Stimulated activated CD4-positive, alpha-beta T cell treated with anti-CD3 and anti-CD28 coated beads, Interleukin-12 subunit alpha, Interleukin-12 subunit beta, amount 100 ng/mL, for 24 hours (primary cell): Measurements from ENCODE around the gene ELAVL3.

Source experiments
- DNase-seq, 2 experiments: peaks; one replicate each; pipeline ENCODE4 v3.0.0-alpha.2; 2020; ENCODE audit warnings: low read depth in 2 of 2

The ELAVL3 gene

GRCh38 chr19:11480715-11481533 is at the start of gene ELAVL3:
Gene ELAVL3 (minus strand): TSS chr19:11481046. CDS start chr19:11480608, 438 bp downstream.
- DNase-seq, result no peak

DNA sequence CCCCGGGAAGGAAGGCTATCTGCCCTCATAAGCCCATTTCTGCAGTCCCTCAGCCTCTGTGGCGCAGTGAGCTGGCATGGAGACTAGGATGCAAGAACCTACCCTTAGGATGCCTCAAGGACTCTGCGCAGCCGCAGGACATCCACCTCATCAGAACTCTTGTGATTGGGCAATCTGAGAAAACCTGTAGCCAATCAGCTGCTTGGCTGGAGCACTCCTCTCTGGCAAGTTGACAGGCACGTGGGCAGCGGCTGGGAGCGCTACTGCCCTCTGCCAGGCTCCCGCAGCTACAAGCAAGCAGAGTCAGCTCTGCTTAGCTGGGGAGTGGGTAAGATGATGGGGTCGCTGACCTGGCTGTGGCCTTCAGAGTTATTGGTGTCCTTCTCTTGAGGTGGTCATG is 49.6 kb upstream of the ELAVL3 start:
- DNase-seq, result peak in 1 of 2 experiments; percentile 38

- peak; percentile 85 to 93 for DNase-seq
Observed at GRCh38 chr19:11528551-11529341, 47.9 kb upstream of the ELAVL3 start, which contains the start of gene ECSIT. Gene ECSIT (minus strand): TSS chr19:11529134. CDS start chr19:11519170, 9,964 bp downstream.

DNA sequence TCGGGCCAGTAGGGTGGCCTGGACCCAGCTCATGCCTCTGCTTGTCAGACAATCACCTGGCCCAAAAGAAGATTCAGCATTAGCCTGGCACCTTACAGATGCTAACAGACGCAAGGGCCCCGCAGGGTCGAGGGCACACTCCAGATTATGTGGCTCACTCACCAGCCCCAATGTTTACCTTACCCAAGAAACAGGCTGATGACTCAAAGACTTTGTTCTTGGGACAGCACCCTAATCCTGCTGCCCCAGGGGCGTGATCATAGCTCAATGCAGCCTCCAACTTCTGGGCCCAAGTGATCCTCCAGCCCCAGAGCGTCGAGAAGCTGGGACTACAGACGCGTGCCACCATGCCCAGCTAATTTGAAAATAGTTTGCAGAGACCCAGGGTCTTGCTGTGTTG is 38.3 kb upstream of the ELAVL3 start:
- no peak for DNase-seq

DNA sequence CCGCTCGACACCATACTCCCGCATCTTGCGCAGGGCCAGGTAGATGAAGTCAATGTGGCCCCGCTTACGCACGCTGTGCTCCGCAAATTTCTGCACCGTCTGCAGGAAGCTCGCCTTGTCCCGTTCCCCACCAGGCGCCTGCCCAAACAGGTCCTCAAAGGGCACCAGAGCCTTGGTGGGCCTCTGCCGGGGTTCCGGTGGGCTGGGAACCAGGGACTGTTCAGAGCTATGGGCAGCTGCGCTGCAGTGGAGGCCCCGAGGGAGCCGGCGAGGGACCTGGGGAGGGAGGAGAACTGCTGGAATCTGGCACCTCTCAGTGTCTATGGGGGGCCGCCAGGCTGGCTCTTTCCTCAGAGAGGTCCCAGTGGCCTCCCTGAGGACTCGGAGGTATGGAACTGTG is 33.1 kb upstream of the ELAVL3 start:
- no peak for DNase-seq

- no peak for DNase-seq
Observed at GRCh38 chr19:11510444-11510843, 29.6 kb upstream of the ELAVL3 start.

DNA sequence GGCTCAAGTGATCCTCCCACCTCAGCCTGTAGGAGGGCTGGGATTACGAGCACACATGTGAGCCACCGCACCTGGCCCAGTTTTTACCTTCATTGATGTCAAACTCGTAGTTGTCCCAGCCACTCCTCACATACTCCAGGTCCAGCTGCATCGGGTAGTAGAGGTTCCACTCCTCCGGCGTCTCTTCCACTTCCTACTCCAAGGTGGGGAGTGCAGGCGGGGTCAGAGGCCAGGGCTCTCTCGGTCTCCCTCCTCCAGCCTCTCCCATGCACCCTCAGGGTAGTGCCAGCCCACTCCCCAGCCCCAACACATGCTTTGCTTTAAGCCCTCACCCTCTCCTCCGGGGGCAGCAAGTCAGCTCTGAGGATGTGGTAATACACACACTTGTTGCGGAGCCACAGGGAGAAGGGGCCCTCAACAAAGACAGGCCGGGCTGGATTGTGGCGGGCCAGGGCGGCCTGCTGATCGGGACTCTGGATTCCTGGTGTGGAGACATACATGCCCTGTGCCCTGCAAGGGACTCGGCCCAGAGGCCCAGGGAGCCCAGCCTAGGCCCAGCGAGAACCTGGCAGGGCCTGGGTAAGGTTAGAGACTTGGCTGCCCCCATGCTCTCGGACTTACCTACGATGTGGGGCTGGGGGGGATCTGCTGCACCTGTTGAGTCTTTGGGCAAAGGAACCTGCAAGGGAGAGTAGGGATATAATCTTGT is 26.7 kb upstream of the ELAVL3 start:
- no peak for DNase-seq

DNA sequence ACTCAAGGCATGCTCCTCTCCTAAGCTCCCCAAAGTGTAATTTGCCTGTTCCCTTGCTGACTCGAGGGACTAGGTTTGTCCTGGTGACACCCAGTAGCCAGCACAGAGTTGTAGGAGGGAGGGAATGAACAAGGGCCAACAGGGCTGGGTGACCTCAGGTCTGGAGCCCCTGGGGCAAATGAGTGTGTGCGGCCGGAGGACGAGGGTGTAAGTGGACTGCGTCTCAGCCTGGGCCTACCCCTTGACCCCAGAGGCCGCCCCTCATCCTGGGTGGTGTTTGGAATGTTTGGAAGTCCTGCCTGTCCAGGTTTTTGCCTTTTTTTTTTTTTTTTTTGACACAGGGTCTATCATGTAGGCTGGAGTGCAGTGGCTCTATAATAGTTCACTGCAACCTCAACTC is 26.1 kb upstream of the ELAVL3 start:
- no peak for DNase-seq

DNA sequence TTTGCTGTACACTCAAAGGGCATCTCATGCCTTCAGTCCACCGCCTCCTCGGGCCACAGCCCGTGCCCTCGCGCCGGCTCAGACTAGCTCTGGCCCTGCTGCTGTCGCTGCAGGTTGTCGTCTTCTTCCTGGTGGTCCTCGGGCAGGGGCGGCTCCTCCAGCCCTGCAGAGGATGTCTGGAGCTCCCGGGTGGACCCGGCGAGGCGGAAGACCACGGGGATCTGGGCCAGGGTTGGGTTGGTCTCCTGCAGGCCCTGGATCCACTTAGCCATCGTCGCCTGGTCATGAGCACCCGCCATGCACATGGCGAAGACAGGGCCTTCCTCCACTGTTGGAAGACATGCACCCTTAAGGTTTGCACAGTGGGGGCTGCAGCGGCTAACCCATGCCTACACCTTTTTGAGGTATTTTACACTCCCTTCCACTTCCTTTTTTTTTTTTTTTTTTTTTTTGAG is 25.3 kb upstream of the ELAVL3 start:
- peak in 1 of 2 experiments; percentile 23 for DNase-seq

DNA sequence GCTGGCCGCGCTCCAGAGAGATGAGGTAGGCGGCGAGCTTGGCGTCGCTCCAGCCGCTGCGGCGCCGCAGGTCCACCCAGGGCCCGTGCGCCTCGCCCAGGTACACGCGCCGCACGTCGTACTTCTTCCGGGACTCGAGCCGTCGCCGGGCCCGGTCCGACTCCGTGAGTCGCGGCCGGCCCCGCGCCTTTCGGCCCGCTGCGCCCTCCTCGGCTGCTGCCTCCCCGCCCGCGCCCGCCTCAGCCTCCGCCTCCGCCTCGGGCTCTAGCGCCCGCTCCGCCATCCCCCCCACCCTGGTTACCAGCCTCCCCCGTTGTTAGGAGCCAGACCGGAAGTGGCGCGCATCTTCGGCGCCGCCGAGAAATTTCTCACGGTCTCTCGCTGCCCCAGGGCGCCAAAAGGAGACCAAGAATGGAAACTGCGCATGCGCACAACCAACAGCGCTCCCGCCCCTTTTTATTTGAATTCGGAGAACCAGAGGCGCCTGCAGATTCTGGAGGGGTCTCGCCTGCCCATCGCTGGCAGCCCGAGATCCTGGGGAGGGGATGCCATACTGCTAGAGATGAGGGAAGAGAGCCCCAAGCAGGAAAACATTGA is 24.8 kb upstream of the ELAVL3 start, which contains the start of gene ZNF653:
Gene ZNF653 (minus strand): TSS at position 336 of the 597 bp plus-strand sequence. CDS start 53 bp downstream, at position 283.
- DNase-seq, result peak; percentile 91 to 92

GRCh38 chr19:11505032-11505503 is 24.2 kb upstream of the ELAVL3 start:
- peak; percentile 92 to 99 for DNase-seq

DNA sequence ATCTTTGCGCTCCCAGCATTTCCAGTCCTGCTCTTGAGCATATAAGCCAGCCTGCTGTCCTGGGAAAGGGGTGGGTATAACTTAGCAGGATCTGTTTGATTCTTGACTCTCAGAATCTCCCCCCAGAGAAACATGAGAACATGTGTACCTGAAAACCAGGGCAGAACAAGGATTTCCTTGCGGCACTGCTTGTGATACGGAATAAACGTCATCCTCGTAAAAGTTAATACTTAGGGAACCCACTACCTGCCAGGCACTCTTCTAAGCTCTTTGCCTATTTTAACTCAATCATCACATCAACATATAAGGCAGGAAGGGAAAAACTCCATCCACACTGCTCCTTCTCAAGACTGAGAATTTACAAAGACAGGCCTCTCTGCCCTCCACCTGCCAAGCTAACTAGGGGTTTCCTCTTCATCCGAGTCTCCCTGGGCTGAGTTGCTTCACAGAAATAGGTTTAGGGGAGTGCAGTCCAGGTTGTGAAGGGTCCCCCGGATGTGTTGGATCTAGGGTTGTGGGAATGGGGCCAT is 23.7 kb upstream of the ELAVL3 start:
- no peak for DNase-seq

GRCh38 chr19:11499890-11500420 is 19.1 kb upstream of the ELAVL3 start:
- DNase-seq, result no peak

DNA sequence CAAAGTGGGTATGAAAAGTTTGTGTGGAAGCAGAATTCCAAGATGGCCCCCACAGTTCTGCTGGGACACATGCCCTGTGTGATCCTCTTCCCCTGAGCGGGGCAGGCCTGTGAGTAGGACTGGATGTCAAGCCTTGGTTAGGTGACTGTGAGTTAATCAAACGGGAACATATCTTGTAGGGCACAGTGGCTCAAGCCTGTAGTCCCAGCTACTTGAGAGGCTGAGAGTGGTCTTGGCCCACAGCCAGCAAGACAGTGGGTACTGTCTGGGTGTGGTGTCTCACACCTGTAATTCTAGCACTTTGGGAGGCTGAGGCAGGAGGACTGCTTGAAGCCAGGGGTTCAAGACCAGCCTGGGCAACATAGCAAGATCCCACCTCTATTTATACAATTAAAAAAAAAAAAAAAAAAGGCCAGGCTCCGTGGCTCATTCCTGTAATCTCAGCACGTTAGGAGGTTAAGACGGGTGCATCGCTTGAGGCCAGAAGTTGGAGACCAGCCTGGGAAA is 18.4 kb upstream of the ELAVL3 start:
- DNase-seq, result no peak

- DNase-seq, result peak; percentile 40 to 63
Observed at GRCh38 chr19:11496391-11497163, 15.7 kb upstream of the ELAVL3 start.

DNA sequence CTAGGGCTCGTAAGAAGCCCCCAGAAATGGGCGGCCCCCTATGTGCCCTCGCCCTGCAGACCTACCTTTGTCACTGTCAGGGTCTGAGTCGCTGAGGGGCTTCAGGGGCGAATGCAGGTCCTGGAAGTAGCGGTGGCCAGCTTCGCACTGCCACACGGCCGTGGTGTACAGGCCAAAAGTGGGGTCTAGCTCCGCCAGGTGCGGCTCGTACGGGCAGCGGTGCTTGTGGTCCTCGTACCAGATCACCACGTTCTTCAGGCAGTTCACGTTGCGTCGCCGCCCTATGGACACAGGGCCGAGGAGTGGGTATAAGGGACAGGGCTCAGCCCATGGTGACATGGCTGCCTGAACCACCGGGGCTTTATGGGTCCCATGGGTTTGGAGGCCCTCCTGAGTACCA is 15.0 kb upstream of the ELAVL3 start:
- no peak for DNase-seq

- DNase-seq, result no peak
Observed at GRCh38 chr19:11495481-11495880, 14.6 kb upstream of the ELAVL3 start.

GRCh38 chr19:11494634-11495285 is 13.9 kb upstream of the ELAVL3 start:
- DNase-seq, result no peak

DNA sequence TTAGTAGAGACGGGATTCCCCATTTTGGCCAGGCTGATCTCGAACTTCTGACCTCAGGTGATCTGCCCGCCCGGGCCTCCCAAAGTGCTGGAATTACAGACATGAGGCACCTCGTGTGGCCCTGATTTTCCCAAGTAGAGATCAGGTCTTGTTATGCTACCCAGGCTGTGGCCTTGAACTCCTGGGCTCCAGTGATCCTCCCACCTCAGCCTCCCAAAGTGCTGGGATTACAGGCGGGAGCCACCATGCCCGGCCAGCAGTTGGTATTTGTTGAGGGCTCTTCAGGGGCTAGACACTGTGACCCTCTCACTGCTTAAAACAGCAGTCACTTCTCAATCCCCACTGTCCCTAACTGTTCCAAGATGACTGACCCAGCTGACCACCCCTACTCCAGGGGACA is 8.5 kb upstream of the ELAVL3 start:
- DNase-seq, result no peak
